ENCODE measurements around the gene PTMA.

DNA sequence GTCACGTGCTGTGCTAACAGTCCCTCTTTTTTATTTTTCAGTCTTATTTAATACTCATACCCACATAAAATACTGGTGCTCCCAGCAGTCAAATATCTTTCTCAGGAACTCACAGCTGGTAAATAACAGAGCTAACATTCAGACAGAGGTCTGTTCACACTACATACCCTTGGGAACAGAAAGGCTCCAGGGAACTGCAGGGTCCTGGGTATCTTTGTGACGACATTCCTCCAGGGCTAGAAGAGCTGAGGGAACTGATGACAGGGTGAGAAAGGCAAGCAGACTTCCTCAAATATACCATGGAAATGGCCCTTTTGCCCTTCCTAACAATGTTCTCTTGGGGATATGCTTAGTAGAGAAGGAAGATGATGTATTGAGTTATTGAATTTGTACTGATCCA, 53.4 kb downstream of the PTMA start:
- TF ChIP-seq, protein P1, sequence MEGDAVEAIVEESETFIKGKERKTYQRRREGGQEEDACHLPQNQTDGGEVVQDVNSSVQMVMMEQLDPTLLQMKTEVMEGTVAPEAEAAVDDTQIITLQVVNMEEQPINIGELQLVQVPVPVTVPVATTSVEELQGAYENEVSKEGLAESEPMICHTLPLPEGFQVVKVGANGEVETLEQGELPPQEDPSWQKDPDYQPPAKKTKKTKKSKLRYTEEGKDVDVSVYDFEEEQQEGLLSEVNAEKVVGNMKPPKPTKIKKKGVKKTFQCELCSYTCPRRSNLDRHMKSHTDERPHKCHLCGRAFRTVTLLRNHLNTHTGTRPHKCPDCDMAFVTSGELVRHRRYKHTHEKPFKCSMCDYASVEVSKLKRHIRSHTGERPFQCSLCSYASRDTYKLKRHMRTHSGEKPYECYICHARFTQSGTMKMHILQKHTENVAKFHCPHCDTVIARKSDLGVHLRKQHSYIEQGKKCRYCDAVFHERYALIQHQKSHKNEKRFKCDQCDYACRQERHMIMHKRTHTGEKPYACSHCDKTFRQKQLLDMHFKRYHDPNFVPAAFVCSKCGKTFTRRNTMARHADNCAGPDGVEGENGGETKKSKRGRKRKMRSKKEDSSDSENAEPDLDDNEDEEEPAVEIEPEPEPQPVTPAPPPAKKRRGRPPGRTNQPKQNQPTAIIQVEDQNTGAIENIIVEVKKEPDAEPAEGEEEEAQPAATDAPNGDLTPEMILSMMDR (IDR thresholded peaks at IDR 0.05) = no peak
- TF ChIP-seq POLR2AphosphoS5 (IDR thresholded peaks at IDR 0.05; ENCODE audit: low read depth, low read length) = no peak

Data from Panc1 (cell line).